Neural progenitor cell (in vitro differentiated cells): ENCODE data around the gene LRRC10. TPM values are rescaled to one million over a fixed set of nuclear protein-coding genes. Genes with fewer than 3 reads are reported as not detected.

Experiments
- DNase-seq: peaks from one replicate; pipeline ENCODE4 v3.0.0-alpha.2; 2016; ENCODE audit warnings: low spot score
- H2AFZ ChIP-seq: fragments of 200-600 bp; sonication (generic); replicated peaks from 2 replicates; pipeline ENCODE4 v1.6.1; 2016; ENCODE audit warnings: antibody characterized with exemption
- H3F3A ChIP-seq: fragments of 200-600 bp; sonication (generic); 2 replicates; pipeline ENCODE4 v1.6.1; 2016; ENCODE audit warnings: antibody characterized with exemption, low read depth
- H3K27ac ChIP-seq: fragments of 200-600 bp; sonication (generic); 2 replicates; pipeline ENCODE4 v1.5.1; 2016; ENCODE audit warnings: mild to moderate bottlenecking
- H3K27me3 ChIP-seq: fragments of 200-600 bp; sonication (generic); 2 replicates; pipeline ENCODE4 v1.6.1; 2016; ENCODE audit warnings: mild to moderate bottlenecking, moderate library complexity
- H3K36me3 ChIP-seq: fragments of 200-600 bp; sonication (generic); 2 replicates; pipeline ENCODE4 v1.5.1; 2016
- H3K4me1 ChIP-seq: fragments of 200-600 bp; sonication (generic); 2 replicates; pipeline ENCODE4 v1.6.1; 2016; ENCODE audit warnings: mixed run types
- H3K4me2 ChIP-seq: fragments of 200-600 bp; sonication (generic); 2 replicates; pipeline ENCODE4 v1.6.1; 2016
- H3K4me3 ChIP-seq: fragments of 200-600 bp; sonication (generic); 2 replicates; pipeline ENCODE4 v1.5.1; 2016
- H3K79me2 ChIP-seq: fragments of 200-600 bp; sonication (generic); 2 replicates; pipeline ENCODE4 v1.6.1; 2016; ENCODE audit warnings: low read depth
- H3K9ac ChIP-seq: fragments of 200-600 bp; sonication (generic); 2 replicates; pipeline ENCODE4 v1.6.1; 2016
- H3K9me3 ChIP-seq: fragments of 200-600 bp; sonication (generic); 2 replicates; pipeline ENCODE4 v1.5.1; 2016; ENCODE audit warnings: low read depth
- H4K20me1 ChIP-seq: fragments of 200-600 bp; sonication (generic); 2 replicates; pipeline ENCODE4 v1.6.1; 2016; ENCODE audit warnings: low read depth
- H3K27ac Mint-ChIP-seq: 3 replicates; pipeline ENCODE4 v1.8.0; 2021; ENCODE audit warnings: mixed read lengths
- H3K27me3 Mint-ChIP-seq: 2 replicates; pipeline ENCODE4 v1.8.0; 2022; ENCODE audit warnings: low read depth, mild to moderate bottlenecking, inconsistent platforms, moderate library complexity, mixed read lengths; ENCODE audit not compliant: insufficient read depth
- H3K36me3 Mint-ChIP-seq: 3 replicates; pipeline ENCODE4 v1.8.0; 2021; ENCODE audit warnings: mixed read lengths
- H3K4me1 Mint-ChIP-seq: 3 replicates; pipeline ENCODE4 v1.8.0; 2021; ENCODE audit warnings: mixed read lengths
- H3K4me3 Mint-ChIP-seq: 3 replicates; pipeline ENCODE4 v1.8.0; 2021; ENCODE audit warnings: mild to moderate bottlenecking, moderate library complexity, mixed read lengths
- H3K9me3 Mint-ChIP-seq: 3 replicates; pipeline ENCODE4 v1.8.0; 2020; ENCODE audit warnings: mixed read lengths
- EZH2 ChIP-seq: fragments of 200-600 bp; sonication (generic); IDR thresholded peaks from 2 replicates; pipeline ENCODE4 v1.6.1; 2017; ENCODE audit warnings: antibody characterized with exemption, mild to moderate bottlenecking, moderate library complexity
- EZH2phosphoT487 ChIP-seq: fragments of 200-600 bp; sonication (generic); IDR thresholded peaks from 2 replicates; pipeline ENCODE4 v1.6.1; 2017; ENCODE audit warnings: antibody characterized with exemption
- microRNA-seq: library from miRNA; unstranded; fragments of <30 nt; microRNA quantifications from one replicate; pipeline ENCODE4, GENCODE V29; 2016
- small RNA-seq: library from RNA; depleted of rRNA; stranded (forward); fragments of <200 nt; gene quantifications from one replicate; pipeline ENCODE3, GENCODE V24; 2015
- total RNA-seq: library from RNA; depleted of rRNA; stranded (reverse); fragments of >200 nt; gene quantifications from 2 replicates; pipeline ENCODE4 v1.2.3, GENCODE V29; 2015; ENCODE audit warnings: low replicate concordance
- TF ChIP-seq, protein P1 (sequence below): fragments of 200-600 bp; sonication (generic); IDR thresholded peaks from 2 replicates; pipeline ENCODE4 v1.5.1; 2017; ENCODE audit warnings: antibody characterized with exemption, mild to moderate bottlenecking

Gene LRRC10
- total RNA-seq, 1 donor from 2014 or later = not detected

DNA sequence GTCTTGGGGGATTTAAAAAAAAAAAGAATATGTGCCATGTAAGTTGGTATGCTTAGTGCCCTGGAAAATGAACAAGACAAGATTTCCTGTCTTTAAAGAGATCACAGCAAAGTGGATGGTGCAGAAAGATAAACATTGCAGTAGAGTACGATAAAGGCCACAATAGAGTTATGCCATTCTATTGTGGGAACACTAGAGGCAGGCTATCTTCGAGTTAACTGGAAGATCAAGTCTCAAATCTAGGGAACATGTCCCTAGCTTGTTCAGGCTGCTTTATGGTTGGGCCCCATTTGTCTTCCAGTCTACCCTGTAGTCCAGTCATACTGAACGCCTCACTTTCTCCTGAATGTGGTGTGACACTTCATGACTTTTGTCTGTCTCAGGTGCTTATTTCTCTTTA lies 44.1 kb downstream of the LRRC10 start:
- no peak overlapping the region for H2AFZ ChIP-seq
- TF ChIP-seq EZH2 (no peak), EZH2phosphoT487 (no peak)
- TF ChIP-seq, protein P1, sequence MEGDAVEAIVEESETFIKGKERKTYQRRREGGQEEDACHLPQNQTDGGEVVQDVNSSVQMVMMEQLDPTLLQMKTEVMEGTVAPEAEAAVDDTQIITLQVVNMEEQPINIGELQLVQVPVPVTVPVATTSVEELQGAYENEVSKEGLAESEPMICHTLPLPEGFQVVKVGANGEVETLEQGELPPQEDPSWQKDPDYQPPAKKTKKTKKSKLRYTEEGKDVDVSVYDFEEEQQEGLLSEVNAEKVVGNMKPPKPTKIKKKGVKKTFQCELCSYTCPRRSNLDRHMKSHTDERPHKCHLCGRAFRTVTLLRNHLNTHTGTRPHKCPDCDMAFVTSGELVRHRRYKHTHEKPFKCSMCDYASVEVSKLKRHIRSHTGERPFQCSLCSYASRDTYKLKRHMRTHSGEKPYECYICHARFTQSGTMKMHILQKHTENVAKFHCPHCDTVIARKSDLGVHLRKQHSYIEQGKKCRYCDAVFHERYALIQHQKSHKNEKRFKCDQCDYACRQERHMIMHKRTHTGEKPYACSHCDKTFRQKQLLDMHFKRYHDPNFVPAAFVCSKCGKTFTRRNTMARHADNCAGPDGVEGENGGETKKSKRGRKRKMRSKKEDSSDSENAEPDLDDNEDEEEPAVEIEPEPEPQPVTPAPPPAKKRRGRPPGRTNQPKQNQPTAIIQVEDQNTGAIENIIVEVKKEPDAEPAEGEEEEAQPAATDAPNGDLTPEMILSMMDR = peak; percentile 22
- peaks cover 2% of the 10 kb centered on the region for H3K27me3 Mint-ChIP-seq
- peaks cover 6% of the 10 kb centered on the region for H3K36me3 Mint-ChIP-seq
- H3K9me3 ChIP-seq = no peaks in the 10 kb centered on the region
- peaks cover 41% of the 10 kb centered on the region for H3F3A ChIP-seq
- no peaks in the 10 kb centered on the region for H3K4me1 Mint-ChIP-seq
- H3K4me1 ChIP-seq = peaks cover 9% of the 10 kb centered on the region
- H3K9me3 Mint-ChIP-seq = no peaks in the 10 kb centered on the region
- H3K79me2 ChIP-seq = peaks cover 13% of the 10 kb centered on the region
- H3K4me3 ChIP-seq = no peak overlapping the region
- no peak overlapping the region for H3K27ac Mint-ChIP-seq
- no peaks in the 10 kb centered on the region for H3K27me3 ChIP-seq
- peaks cover 5% of the 10 kb centered on the region for H3K36me3 ChIP-seq
- no peaks in the 10 kb centered on the region for H4K20me1 ChIP-seq
- H3K4me3 Mint-ChIP-seq = no peak overlapping the region
- H3K4me2 ChIP-seq = no peak overlapping the region
- no peak overlapping the region for H3K27ac ChIP-seq
- H3K9ac ChIP-seq = no peak overlapping the region
- no peak for DNase-seq

DNA sequence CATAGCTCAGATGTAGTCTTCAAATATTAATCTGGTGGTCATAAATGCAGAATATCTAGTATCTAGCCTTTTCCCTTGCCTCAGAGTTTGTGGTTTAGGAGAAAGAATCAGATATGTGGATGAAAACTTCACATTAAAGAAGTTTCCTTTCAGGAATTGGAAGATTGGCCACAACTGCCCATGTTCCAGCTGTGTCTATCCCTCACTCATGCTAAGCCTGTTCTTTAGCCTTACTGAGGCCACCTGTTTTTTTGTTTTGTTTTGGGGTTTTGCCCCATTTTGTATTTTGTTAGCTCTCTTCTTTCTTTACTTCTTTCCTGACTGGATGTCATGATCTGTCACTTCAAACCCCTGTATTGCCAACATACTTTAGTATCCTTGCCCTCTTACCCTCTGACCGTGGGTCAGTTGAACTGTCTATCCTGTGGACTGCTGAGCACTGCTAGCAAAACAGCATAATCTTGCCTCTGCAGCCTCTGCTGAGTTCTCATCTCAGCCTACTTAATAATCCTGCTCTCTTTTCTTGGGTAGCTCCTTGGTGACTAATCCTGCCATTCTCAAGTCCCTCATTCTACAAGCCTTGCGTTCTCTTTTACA lies 47.4 kb downstream of the LRRC10 start:
- H3K4me3 ChIP-seq = no peak overlapping the region
- Mint-ChIP-seq H3K4me3 (no peak overlapping the region), H3K36me3 (no peaks in the 10 kb centered on the region), H3K4me1 (no peaks in the 10 kb centered on the region), H3K9me3 (no peaks in the 10 kb centered on the region), H3K27ac (no peak overlapping the region), H3K27me3 (peaks cover 2% of the 10 kb centered on the region)
- H2AFZ ChIP-seq = no peak overlapping the region
- no peak overlapping the region for H3K4me2 ChIP-seq
- TF ChIP-seq, protein P1 = no peak
- TF ChIP-seq EZH2 = no peak
- TF ChIP-seq EZH2phosphoT487 = no peak
- H3K36me3 ChIP-seq = no peaks in the 10 kb centered on the region
- peaks cover 18% of the 10 kb centered on the region for H3F3A ChIP-seq
- H3K9me3 ChIP-seq = no peaks in the 10 kb centered on the region
- no peak overlapping the region for H3K9ac ChIP-seq
- peaks cover 6% of the 10 kb centered on the region for H4K20me1 ChIP-seq
- peaks cover 9% of the 10 kb centered on the region for H3K4me1 ChIP-seq
- peaks cover 42% of the 10 kb centered on the region for H3K79me2 ChIP-seq
- DNase-seq = peak; percentile 8
- H3K27me3 ChIP-seq = no peaks in the 10 kb centered on the region
- peak overlapping the region; percentile 46 for H3K27ac ChIP-seq

Small RNA genes lying within 50 kb of the gene (microRNA-seq; reads per million reads assigned to microRNA genes)
- gene MIR3913-1 = not detected
- not detected for gene MIR3913-2

Small RNA genes lying within 50 kb of the gene (small RNA-seq; reads per million reads assigned to genes)
- gene MIR3913-1 = 0.98 reads per million, percentile 77 among the genes with 10 or more reads in this experiment

Other genes starting within 250 kb of the LRRC10 start
- gene FRS2, start 140.5 kb downstream of the LRRC10 start, total RNA-seq = 89.0 and 128 TPM in 2 replicates
- 418 and 516 TPM in 2 replicates for gene CCT2, start 25.4 kb downstream of the LRRC10 start, total RNA-seq
- not detected in 2 replicates for gene BEST3, start 88.4 kb upstream of the LRRC10 start, total RNA-seq
- 54.3 and 111 TPM in 2 replicates for gene RAB3IP, start 128.0 kb upstream of the LRRC10 start, total RNA-seq
- 0.37 TPM in 1 of 2 replicates, not detected in the other for gene MYRFL, start 214.3 kb upstream of the LRRC10 start, total RNA-seq